HG02610 (cell line): ENCODE data around the gene DHX40.
A peak's percentile ranks its signal among the peaks of the same experiment; 100 is the strongest.
"Not testable (repeated sequence)": the region's sequence is repeated elsewhere in the genome, so short reads cannot be mapped to it uniquely, and the experiment has no call there.

Source experiments
- ATAC-seq: cut with Tn5 transposase; IDR thresholded peaks from one replicate; pipeline ENCODE4 v1.9.1; 2021; ENCODE audit warnings: mild to moderate bottlenecking, moderate library complexity; ENCODE audit not compliant: unreplicated experiment

The DHX40 gene

GRCh38 chr17:59627770-59628171, 62.4 kb downstream of the DHX40 start:
- peak; percentile 39 for ATAC-seq

- no peak for ATAC-seq
Measured at GRCh38 chr17:59629174-59629573, 63.8 kb downstream of the DHX40 start.

DNA sequence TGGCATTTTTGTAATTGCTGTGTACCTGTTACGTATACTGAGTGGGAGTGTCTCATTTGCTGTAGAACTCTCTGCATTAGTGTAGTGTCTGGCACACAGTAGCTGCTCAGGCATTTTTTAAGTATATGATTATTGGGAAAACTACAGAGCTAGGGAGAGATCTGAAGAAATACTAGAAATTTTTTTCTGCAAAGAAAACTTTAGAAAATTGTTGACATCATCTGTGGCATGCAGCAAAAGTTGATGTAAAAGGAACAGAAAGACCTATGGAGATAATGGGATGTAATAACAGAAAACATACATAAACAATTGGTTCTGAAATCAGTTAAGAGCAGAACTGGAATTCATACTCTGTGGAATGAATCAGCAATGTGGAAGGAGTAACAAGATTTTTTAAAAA, 65.9 kb downstream of the DHX40 start:
- no peak for ATAC-seq

DNA sequence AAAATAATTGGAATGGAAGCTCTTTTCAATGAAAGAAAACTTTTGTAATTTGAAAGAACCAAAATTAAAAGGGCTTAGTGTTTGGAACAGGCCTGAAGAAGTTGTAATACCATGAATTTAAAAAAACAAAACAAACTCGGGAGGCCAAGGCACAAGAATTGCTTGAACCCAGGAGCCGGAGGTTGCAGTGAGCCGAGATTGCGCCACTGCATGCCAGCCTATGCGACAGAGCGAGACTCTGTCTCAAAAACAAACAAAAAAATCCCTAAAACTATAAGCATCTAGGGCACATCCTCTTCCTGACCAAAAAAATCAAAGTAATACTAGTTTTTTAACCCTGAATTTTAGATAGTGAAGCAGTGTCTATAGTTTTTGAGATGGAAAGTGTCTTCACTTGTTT, 67.0 kb downstream of the DHX40 start:
- ATAC-seq, result no peak

- no peak for ATAC-seq
Measured at GRCh38 chr17:59633658-59634359, 68.4 kb downstream of the DHX40 start.

DNA sequence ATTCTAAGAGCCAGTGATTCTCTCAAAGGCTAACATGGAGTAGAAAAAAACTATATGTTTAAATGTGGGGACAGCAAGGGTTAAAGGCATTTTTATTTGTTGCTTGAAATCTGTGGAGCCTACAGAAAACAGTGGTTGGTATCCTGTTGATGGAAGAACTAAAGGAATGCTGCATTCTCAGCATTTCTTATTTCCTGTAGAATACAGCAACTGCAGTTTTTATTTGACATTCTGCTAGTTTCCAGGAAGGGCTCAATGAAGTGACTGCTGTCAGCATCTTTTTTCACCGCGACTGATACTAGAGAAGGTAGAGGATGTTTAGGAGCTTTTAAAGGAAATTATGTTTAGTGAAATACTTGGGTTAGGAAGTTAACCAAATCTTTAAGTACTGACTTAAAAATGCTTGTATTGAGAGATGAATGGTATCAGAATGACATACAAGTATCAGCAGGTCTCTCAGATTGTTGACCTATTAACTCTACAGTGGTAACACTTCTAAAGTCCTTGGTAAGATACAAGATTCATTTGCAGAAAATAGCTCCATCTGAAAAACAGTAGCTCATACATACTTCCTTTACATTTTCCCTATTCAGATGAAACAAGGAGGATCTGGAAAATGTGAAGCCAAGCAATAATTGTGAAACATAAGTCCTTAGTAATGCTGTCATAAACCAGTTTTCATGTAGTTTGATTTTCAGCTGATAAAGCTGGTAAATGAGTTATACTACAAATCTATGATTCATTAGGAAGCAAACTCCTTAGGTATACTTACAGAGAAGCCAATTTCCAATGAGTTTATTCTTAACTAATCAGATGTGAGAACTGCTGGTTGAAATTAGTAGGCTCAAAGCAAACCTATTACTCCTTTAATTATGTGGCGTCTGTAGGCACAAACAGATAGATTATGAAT, 69.5 kb downstream of the DHX40 start:
- no peak for ATAC-seq

DNA sequence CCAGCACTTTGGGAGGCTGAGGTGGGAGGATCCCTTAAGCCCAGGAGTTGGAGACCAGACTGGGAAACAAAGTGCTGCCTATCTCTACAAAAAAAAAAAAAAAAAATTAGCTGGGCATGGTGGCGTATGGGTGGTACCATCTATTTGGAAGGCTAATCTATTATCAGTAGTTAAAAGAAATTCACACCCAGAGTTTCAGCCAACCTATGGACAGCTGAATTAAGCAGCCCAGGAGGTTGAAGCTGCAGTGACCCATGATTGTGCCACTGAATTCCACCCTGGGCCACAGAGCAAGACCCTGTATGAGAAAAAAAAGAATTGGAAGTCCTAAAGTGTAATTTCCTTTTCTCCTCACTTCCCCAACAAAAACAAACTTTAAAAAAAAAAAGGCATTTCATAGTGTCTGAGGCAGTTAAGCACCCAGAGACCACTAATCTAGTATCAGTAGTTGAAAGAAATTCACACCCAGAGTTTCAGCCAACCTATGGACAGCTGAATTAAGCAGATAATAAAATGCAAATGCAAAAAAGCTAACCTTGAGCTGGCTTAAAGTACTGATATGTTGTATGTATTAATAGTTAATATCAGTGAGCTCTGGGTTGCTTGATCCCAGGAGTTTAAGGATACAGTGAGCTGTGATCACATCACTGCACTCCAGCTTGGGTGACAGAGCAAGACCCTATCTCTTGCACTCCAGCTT, 72.4 kb downstream of the DHX40 start:
- ATAC-seq, result no peak

DNA sequence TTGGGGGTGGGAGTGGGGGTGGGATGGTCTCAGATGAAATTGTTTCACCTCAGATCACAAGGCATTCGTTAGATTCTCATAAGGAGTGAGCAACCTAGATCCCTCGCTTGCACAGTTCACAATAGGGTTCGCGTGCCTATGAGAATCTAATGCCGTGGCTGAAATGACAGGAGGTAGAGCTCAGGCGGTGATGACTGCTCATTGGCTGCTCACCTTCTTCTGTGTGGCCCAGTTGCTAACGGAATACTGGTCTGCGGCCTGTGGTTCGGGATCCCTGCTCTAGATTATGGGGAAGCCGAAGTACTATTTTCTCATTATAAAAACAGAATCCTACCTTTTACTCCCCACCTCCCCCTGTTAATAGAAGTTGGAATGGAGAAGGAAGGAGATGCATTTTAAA, 73.1 kb downstream of the DHX40 start:
- no peak for ATAC-seq

DNA sequence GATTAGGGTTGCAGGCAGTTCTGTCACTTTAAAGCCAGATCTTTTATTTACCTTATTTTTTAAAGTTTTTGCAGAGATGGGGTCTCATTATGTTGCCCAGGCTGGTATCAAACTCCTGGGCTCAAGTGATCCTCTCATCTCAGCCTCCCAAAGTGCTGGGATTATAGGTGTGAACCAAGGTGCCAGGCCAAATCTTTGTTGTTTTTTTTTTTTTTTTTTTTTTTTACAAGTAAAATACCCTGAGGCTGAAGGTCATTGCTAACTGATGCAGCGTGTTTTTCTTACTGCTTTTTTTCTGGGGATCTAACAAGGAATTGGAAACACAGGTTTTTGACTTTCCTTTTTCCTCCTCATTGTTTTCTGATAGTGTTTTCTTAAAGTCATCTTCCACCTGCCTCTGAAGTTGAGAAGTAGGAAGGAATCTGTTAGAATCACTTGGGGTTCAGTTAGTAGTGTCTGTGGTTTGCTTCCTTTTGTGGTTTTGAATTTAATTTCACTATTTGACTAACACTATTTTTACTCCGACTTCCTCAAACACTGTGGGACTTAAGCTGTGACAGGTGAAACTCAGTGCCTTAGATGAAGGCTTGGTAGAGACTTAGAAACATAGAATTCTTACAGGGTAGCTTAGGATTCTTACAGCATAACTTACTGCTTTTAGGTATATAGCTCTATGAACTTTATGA, 76.5 kb downstream of the DHX40 start:
- ATAC-seq, result peak; percentile 91

GRCh38 chr17:59642565-59642964, 77.2 kb downstream of the DHX40 start:
- ATAC-seq, result no peak

- no peak for ATAC-seq
Measured at GRCh38 chr17:59643159-59644140, 78.0 kb downstream of the DHX40 start.

DNA sequence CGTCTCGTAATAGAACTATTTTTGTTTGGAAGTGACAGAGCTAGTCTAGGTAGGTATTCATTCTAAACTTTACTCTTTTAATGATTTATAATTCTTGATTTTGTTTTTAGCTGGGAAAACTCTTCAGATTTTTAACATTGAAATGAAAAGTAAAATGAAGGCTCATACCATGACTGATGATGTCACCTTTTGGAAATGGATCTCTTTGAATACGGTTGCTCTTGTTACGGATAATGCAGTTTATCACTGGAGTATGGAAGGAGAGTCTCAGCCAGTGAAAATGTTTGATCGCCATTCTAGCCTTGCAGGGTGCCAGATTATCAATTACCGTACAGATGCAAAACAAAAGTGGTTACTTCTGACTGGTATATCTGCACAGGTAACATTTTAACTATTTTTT, 81.9 kb downstream of the DHX40 start:
- ATAC-seq, result no peak

- ATAC-seq, result no peak
Measured at GRCh38 chr17:59649886-59650285, 84.5 kb downstream of the DHX40 start.

DNA sequence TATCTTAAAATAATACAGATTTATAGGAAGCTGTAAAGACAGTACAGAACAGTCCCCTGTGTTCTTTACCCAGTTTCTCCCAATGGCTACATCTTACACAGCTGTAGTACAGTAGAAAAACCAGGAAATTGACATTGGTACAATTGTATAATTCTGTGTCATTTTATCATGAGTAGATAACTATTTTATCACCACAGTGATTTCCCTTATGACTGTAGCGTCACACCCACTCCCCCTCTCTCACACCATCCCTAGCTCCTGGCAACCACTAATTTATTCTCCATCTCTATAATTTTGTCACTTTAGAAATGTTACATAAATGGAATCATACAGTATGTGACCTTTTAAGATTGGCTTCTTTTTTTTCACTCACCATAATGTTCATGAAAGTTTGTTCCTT, 85.2 kb downstream of the DHX40 start:
- ATAC-seq, result no peak

DNA sequence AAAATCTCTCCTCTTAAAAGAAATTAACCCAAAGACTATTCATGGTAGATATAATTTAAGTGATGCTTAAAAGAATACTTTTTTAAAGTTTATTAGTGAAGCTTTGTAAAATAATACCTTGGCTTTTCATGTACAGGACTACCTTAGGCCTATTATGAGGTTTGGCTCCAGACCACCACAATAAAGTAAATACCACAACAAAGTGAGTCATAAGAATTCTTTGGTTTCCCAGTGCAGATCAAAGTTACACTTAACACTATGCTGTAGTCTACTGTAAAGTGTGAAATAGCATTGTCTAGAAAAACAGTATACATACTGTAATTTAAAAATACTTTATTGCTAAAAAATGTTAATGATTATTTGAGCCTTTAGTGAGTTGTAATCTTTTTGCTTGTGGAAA, 85.9 kb downstream of the DHX40 start:
- no peak for ATAC-seq

DNA sequence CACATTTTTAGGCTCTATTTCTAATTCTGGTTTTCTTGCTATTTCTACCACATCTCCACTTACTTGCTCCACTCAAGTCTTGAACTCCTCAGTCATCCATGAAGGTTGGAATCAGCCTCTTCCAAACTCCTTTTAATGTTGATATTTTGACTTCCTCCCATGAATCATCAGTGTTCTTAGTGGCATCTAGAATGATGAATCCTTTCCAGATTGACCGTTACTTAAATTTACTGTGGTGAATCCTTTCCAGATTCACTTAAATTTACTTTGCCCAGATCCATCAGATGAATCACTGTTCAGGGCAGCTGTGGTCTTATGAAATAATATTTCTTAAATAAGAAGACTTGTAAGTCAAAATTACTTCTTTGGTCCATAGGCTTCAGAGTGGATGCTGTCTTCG, 86.7 kb downstream of the DHX40 start:
- no peak for ATAC-seq

DNA sequence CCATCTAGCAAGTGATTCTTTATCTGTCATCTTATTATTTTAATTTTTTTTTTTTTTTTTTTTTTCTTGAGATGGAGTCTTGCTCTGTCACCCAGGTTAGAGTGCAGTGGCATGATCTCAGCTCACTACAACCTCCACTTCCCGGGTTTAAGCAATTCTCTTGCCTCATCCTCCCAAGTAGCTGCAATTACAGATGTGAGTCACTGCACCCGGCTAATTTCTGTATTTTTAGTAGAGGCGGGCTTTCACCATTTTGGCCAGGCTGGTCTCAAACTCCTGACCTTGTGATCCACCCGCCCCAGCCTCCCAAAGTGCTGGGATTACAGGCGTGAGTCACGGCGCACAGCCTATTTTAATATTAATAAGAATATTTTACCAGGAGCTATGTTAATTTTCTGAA, 91.2 kb downstream of the DHX40 start:
- ATAC-seq, result not testable (repeated sequence)
